NCI-H526 treated with DMSO at 0.1 percent for 48 hours (cell line): Measurements from ENCODE around the gene FAM199X.
"Not testable (repeated sequence)": the region's sequence is repeated elsewhere in the genome, so short reads cannot be mapped to it uniquely, and the experiment has no call there.

Source experiments
- DNase-seq: peaks from one replicate; lab custom pipeline; 2025; lab: John Stamatoyannopoulos, UW

FAM199X gene

DNA sequence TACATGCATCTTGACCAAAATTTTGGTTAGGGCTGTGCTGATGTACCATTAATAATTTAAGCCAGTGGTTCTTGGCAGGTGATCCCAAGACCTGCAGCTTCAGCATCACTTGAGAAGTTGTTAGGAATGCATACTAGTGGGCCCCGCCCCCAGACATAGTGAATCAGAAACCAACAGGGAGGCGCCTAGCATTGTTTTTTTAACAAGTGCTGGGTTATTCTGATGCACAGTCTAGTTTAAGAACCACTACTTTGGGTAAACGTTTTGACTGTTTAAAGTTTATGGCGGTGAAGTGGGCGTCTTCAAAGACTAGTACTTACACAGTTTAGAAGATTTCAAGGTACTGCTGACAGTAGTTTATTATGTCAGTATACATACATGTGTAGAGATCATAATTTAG, 23.6 kb downstream of the FAM199X start:
- DNase-seq: no peak

DNA sequence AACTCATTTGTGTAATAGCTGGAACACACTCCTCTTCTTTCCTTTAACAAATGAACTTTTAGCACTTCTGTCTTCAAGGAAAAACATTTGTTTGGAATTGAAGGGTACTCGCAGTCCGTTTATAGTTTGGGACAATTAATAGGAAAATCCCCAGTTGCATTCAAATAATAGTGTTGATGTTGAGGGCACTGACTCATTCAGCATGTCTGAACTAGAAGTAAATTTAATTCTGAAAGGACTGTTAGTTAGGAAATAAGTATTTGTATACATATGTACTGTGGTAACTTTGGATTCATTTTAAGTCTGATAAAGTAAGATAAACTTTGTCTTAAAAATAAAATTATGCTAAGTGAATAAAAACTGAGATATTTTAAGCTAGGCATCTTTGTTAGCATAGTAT, 27.2 kb downstream of the FAM199X start:
- no peak for DNase-seq

DNA sequence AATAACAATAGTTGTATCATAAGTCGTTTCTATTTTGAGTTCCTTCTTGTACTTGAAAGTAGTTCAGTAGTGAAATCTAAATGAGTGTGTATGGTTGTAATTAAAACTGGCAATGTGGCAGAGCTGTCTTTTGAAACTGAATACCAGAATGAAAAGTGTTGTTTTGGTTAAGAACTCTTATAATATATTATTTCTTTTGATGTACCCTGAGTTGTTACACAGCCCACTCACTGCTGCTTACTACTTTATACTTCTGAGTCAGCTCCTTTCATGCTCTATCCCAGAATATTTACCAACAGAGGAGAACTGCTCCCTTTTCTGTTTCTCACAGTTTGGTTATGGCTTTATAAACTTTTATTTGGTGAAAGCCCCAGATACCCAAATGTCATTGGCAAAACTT, 28.8 kb downstream of the FAM199X start:
- DNase-seq: no peak

DNA sequence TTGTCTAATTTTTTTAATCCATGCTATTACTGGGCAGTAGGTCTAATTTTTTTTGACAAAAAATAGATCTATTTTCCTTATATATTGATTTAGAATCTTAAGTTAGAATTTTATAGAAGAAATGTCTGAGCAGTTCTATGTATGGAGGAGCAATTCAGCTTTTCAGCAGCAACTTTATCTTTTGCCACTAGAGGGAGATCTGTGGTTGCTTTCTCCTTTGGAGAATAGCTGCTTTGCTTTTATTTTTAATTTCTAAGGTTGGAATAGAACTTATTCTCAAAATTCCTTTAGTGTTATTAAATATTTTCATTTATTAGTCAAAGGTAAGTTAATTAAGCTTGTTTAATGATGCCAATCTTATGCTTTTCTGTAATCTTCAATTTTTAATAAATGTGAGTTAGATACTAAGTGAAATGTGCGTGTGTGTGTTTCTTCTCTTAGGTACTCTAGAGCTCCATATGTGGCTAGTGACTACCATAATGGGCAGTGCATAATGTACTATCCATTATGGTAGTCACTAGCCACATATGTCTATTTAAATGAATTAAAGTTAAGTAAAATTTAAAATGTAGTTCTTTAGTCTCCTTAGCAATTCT, 29.3 kb downstream of the FAM199X start:
- no peak for DNase-seq

DNA sequence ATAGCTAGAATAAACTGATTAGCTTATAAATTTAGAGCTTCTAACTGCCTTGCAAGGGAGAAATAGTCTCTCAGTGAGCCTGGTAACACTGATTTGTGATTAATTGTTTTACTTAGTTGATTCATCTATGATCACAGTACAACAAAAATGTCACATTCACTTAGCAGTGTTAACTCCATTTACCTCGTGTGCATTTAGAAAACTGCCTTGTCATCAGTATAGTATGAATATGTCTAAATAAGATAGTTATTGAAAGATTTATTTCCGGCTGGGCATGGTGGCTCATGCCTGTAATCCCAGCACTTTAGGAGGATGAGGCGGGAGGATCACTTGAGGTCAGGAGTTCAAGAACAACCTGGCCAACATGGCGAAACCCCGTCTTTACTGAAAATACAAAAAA, 39.3 kb downstream of the FAM199X start:
- no peak for DNase-seq

DNA sequence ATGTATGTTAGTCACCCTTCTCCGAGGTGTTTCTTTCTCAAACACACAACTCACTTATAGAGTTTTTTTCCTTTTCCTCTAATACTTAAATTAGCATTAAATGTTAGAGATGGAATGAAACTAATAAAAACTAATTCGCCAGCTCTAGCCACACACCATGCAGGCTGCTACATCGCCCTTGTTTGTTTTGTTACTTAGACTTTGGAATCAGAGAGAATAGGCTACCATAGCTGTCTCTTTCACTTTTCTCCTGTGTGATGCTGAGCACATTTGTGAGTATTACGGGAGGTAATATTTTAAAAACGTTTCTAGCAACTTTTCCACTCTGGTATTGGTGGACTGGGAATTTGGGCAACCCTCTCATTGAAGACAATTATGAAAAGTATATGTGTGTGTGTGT, 44.9 kb downstream of the FAM199X start:
- no peak for DNase-seq

DNA sequence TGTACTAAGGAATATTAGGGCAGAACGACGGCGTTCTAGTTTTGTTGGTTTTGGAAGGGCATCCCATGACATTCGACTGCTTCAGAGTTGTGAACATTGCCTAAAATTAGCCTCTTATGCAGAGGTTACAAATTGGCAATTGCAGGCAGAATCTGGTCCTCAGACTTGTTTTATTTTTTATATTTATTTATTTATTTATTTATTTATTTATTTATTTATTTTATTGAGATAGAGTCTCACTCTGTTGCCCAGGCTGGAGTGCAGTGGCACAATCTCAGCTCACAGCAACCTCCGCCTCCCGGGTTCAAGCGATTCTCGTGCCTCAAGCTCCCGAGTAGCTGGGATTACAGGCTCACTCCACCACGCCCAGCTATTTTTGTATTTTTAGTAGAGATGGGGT, 63.8 kb downstream of the FAM199X start:
- DNase-seq: not testable (repeated sequence)
